SK-N-SH (cell line): ENCODE results near the gene GPRC5C. TPM values are rescaled to one million over a fixed set of nuclear protein-coding genes. Genes with fewer than 3 reads are reported as not detected.

Experiments used
- CTCF ChIA-PET: fragments of 300-600, 350-600 bp; formaldehyde crosslinking; extraction: SDS; loops from one replicate; lab custom pipeline; 2021; lab: Yijun Ruan, JAX
- POLR2A ChIA-PET: fragments of 350-600 bp; sonication (Branson Sonifier 250); formaldehyde crosslinking; extraction: SDS; loops from one replicate; lab custom pipeline; 2020; ENCODE audit warnings: antibody characterized with exemption, inconsistent platforms; lab: Yijun Ruan, JAX
- DNase-seq: peaks from one replicate; pipeline ENCODE4 v3.0.0; 2012
- H2AFZ ChIP-seq: fragments of 200-600 bp; sonication (generic); 2 replicates; pipeline ENCODE4 v1.8.1; 2016; ENCODE audit warnings: antibody characterized with exemption, mild to moderate bottlenecking, low read depth
- H3F3A ChIP-seq: fragments of 200-600 bp; sonication (generic); replicated peaks from 2 replicates; pipeline ENCODE3; 2016; ENCODE audit warnings: antibody characterized with exemption, mild to moderate bottlenecking; ENCODE audit not compliant: insufficient read depth
- H3K27ac ChIP-seq, 2 experiments: fragments of 200-500 bp in 1 of 2; fragments of 200-600 bp in 1 of 2; sonication (Bioruptor generic) in 1 of 2; sonication (generic), shearing (Covaris generic) in 1 of 2; 2 replicates each; pipeline versions ENCODE4 v1.5.1 to v1.6.1; 2014 to 2016; ENCODE audit warnings: low read depth in 2 of 2, inconsistent platforms in 1 of 2, low read length in 1 of 2, mild to moderate bottlenecking in 1 of 2, mixed read lengths in 1 of 2
- H3K27me3 ChIP-seq: fragments of 200-600 bp; sonication (generic), shearing (Covaris generic); 2 replicates; pipeline ENCODE4 v1.6.1; 2016; ENCODE audit warnings: mixed run types; ENCODE audit not compliant: insufficient read depth
- H3K36me3 ChIP-seq, 2 experiments: fragments of 200-500 bp in 1 of 2; fragments of 200-600 bp in 1 of 2; sonication (Bioruptor generic) in 1 of 2; sonication (generic) in 1 of 2; replicated peaks in 1 of 2; 2 replicates each; pipeline versions ENCODE3 to v1.5.1; 2014 to 2016; ENCODE audit warnings: low read length in 1 of 2, mild to moderate bottlenecking in 1 of 2; ENCODE audit not compliant: insufficient read depth in 2 of 2, control insufficient read depth in 1 of 2
- H3K4me1 ChIP-seq, 2 experiments: fragments of 200-500 bp in 1 of 2; fragments of 200-600 bp in 1 of 2; sonication (Bioruptor generic) in 1 of 2; sonication (generic), shearing (Covaris generic) in 1 of 2; 2 replicates each; pipeline versions ENCODE4 v1.5.1 to v1.6.1; 2014 to 2016; ENCODE audit warnings: low read depth in 1 of 2, low read length in 1 of 2, mixed run types in 1 of 2; ENCODE audit not compliant: insufficient read depth in 2 of 2, control insufficient read depth in 1 of 2
- H3K4me2 ChIP-seq: fragments of 200-600 bp; sonication (generic), shearing (Covaris generic); 2 replicates; pipeline ENCODE4 v1.6.1; 2017; ENCODE audit warnings: mixed run types
- H3K4me3 ChIP-seq, 2 experiments: fragments of 200-500 bp in 1 of 2; fragments of 200-600 bp in 1 of 2; sonication (Bioruptor generic) in 1 of 2; sonication (generic), shearing (Covaris generic) in 1 of 2; 2 replicates each; pipeline versions ENCODE4 v1.5.1 to v1.8.1; 2014 to 2016; ENCODE audit warnings: low read depth in 2 of 2, inconsistent platforms in 1 of 2, low read length in 1 of 2, mild to moderate bottlenecking in 1 of 2, mixed read lengths in 1 of 2, moderate library complexity in 1 of 2
- H3K79me2 ChIP-seq: fragments of 200-600 bp; sonication (generic); 2 replicates; pipeline ENCODE4 v1.8.1; 2017; ENCODE audit warnings: mild to moderate bottlenecking; ENCODE audit not compliant: insufficient read depth
- H3K9ac ChIP-seq: fragments of 200-600 bp; sonication (generic); 2 replicates; pipeline ENCODE4 v1.6.1; 2017; ENCODE audit warnings: mixed run types
- H3K9me2 ChIP-seq: fragments of 200-600 bp; sonication (generic); 2 replicates; pipeline ENCODE4 v1.6.1; 2017; ENCODE audit warnings: mixed run types
- H3K9me3 ChIP-seq: fragments of 200-600 bp; sonication (generic); 2 replicates; pipeline ENCODE4 v1.6.1; 2017; ENCODE audit warnings: mixed run types, mild to moderate bottlenecking, moderate library complexity
- H4K20me1 ChIP-seq: fragments of 200-600 bp; sonication (generic); 2 replicates; pipeline ENCODE4 v1.6.1; 2017; ENCODE audit warnings: mild to moderate bottlenecking, mixed run types; ENCODE audit not compliant: insufficient read depth
- FOSL2 ChIP-seq: IDR thresholded peaks from 2 replicates; pipeline ENCODE4 v1.4.0; 2012; ENCODE audit warnings: low read depth, mild to moderate bottlenecking, moderate library complexity, borderline replicate concordance
- FOXJ3 ChIP-seq: sonication (generic); formaldehyde crosslinking; IDR thresholded peaks from 2 replicates; pipeline ENCODE4 v1.5.1; 2020; ENCODE audit warnings: mild to moderate bottlenecking, missing genetic modification reagents
- MEF2A ChIP-seq: IDR thresholded peaks from 2 replicates; pipeline ENCODE4 v1.4.0; 2012; ENCODE audit warnings: low read depth, borderline replicate concordance
- NFIC ChIP-seq: IDR thresholded peaks from 2 replicates; pipeline ENCODE4 v1.4.0; 2012; ENCODE audit warnings: borderline replicate concordance
- TAF1 ChIP-seq: IDR thresholded peaks from 2 replicates; pipeline ENCODE4 v1.6.1; 2012; ENCODE audit warnings: low read depth, mild to moderate bottlenecking, low read length, moderate library complexity, borderline replicate concordance
- TEAD4 ChIP-seq: IDR thresholded peaks from 2 replicates; pipeline ENCODE4 v1.4.0; 2012; ENCODE audit warnings: mild to moderate bottlenecking, borderline replicate concordance; ENCODE audit not compliant: insufficient read depth
- WGBS: methylation state at CpG from one replicate; pipeline ENCODE4 v1.1.6; 2017; ENCODE audit warnings: low lambda C conversion rate; 5-methylcytosine and 5-hydroxymethylcytosine counted together
- polyA plus RNA-seq, 3 experiments: library from polyadenylated mRNA; depleted of rRNA; stranded (reverse); fragments of >200 nt; gene quantifications; 2 replicates each; pipeline ENCODE4 v1.2.3, GENCODE V29; 2012
- TF ChIP-seq, protein P1 (sequence below): fragments of 200-600 bp; sonication (generic); IDR thresholded peaks from 2 replicates; pipeline ENCODE4 v1.6.1; 2017; ENCODE audit warnings: antibody characterized with exemption, mild to moderate bottlenecking, moderate library complexity
- TF ChIP-seq, protein P2 (sequence below): IDR thresholded peaks from 2 replicates; pipeline ENCODE4 v1.4.0; 2012; ENCODE audit warnings: low read depth
- TF ChIP-seq, protein P3 (sequence below): fragments of 150-350 bp; IDR thresholded peaks from 2 replicates; pipeline ENCODE4 v1.6.1; 2017; ENCODE audit warnings: antibody characterized with exemption, low read length, low read depth, borderline replicate concordance

The GPRC5C gene
- polyA plus RNA-seq, 1 of the 3 experiments (the other 2 are of a cell fraction), result not detected

DNA sequence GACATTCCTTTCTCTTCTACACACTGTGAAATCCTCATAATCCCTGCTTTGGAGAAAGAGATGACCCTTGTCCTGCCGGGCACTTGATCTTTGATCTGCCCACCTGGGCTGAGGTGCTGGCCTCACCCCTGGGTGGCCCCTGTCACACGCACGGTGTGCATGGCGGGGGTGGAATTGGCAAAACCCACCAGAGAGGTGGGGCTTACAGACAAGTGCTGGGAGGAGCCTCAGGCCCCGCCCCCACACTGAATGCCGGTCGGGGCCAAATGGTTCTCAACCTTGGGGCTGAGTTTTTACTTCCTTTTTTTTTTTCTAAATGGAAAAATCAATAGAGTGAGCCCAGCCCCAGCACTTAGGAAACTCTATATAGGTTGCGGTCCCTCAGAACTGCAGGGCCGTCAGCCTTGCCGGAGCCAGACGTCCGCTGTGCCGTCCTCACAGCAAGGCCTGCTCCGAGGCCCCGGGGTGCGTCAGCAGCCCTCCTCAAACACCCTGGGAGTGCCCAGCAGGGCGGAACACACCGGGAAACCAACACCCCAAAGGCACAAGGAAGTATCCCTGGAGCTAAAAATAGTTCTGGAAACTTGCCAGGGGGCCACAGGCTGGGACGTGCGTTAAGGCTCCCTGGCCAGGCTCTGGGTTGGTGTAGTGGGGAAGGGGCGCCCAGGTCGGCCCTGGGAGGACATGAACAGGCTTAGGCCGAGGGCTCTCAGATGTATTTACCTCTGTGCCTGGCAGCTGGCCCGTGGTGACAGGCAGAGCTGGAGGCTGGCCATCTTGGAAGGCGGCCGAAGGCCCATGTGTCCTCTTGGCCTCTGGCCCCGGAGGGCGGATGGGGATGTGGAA is 11.0 kb downstream of the GPRC5C start:
- no peaks in the 10 kb centered on the region for H3K27me3 ChIP-seq
- no peaks in the 10 kb centered on the region; the same call in 1 of the 2 replicates for H3K9me3 ChIP-seq
- no peak overlapping the region for H2AFZ ChIP-seq
- H3K9me2 ChIP-seq, result no peaks in the 10 kb centered on the region
- H3K27ac ChIP-seq, result no peak overlapping the region
- CTCF ChIA-PET, result interaction anchor here (1.2 to 4.9 kb wide), 4 partner anchors 9 to 142 kb away, joined by 3 to 55 read pairs (median 6); no protein-coding TSS in a partner anchor
- WGBS, result 65% methylated on average over 23 of the region's 28 CpGs
- no peaks in the 10 kb centered on the region for H3K36me3 ChIP-seq
- no peak overlapping the region for H3K9ac ChIP-seq
- H3F3A ChIP-seq, result no peaks in the 10 kb centered on the region
- POLR2A ChIA-PET, result no interaction called here
- no peak overlapping the region for H3K4me3 ChIP-seq
- no peaks in the 10 kb centered on the region for H3K79me2 ChIP-seq
- peaks cover 0 to 10% of the 10 kb centered on the region in 2 experiments; a peak in 1 of 4 replicates for H3K4me1 ChIP-seq
- TF ChIP-seq, protein P1, sequence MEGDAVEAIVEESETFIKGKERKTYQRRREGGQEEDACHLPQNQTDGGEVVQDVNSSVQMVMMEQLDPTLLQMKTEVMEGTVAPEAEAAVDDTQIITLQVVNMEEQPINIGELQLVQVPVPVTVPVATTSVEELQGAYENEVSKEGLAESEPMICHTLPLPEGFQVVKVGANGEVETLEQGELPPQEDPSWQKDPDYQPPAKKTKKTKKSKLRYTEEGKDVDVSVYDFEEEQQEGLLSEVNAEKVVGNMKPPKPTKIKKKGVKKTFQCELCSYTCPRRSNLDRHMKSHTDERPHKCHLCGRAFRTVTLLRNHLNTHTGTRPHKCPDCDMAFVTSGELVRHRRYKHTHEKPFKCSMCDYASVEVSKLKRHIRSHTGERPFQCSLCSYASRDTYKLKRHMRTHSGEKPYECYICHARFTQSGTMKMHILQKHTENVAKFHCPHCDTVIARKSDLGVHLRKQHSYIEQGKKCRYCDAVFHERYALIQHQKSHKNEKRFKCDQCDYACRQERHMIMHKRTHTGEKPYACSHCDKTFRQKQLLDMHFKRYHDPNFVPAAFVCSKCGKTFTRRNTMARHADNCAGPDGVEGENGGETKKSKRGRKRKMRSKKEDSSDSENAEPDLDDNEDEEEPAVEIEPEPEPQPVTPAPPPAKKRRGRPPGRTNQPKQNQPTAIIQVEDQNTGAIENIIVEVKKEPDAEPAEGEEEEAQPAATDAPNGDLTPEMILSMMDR, result no peak
- TF ChIP-seq TEAD4, result no peak
- no peak overlapping the region for H3K4me2 ChIP-seq
- peak; percentile 60 for DNase-seq
- no peaks in the 10 kb centered on the region for H4K20me1 ChIP-seq

DNA sequence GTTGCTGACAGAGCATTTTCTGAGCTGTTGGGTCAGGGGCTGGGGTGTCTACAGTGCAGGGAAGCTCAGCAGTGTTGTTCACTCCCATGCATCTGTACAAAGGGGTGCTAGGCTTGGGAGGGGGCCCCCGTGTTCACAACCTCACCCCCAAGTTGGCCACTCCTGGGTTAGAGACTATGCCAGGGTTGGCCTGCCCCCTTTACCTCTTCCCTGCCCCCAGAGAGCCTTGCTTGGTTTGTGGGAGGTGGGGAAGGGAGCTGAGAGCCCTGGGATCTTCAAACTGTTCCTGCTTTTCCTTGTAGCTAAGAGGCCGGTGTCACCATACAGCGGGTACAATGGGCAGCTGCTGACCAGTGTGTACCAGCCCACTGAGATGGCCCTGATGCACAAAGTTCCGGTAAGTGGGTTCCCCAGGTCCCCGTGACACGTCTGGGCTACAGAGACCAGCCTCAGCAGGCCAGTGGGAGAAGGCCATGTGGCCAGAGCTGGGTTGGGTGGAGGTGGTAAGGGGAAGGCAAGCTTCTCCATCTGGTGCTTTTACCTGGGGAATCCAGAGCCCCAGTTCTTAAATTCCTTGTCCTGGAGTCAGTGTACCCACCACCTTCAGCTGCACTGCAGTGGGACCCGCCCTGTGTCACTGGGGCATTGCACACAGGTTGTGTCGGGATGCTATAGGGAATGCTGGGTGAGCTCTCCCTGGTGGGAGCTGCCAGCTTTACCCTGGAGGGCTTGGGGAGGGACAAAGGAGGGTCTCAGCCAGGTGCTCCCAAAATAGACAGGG is 11.8 kb downstream of the GPRC5C start:
- H3K4me2 ChIP-seq, result no peak overlapping the region
- H3K36me3 ChIP-seq, result no peaks in the 10 kb centered on the region
- H3K4me1 ChIP-seq, result peaks cover 0 to 10% of the 10 kb centered on the region in 2 experiments; a peak in 1 of 4 replicates
- no peaks in the 10 kb centered on the region for H3K79me2 ChIP-seq
- H3K4me3 ChIP-seq, result no peak overlapping the region
- no peak for TF ChIP-seq TAF1
- no peak for TF ChIP-seq FOSL2
- no peak for TF ChIP-seq NFIC
- TF ChIP-seq, protein P2, sequence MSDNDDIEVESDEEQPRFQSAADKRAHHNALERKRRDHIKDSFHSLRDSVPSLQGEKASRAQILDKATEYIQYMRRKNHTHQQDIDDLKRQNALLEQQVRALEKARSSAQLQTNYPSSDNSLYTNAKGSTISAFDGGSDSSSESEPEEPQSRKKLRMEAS, result no peak
- TF ChIP-seq MEF2A, result no peak
- TF ChIP-seq, protein P3, sequence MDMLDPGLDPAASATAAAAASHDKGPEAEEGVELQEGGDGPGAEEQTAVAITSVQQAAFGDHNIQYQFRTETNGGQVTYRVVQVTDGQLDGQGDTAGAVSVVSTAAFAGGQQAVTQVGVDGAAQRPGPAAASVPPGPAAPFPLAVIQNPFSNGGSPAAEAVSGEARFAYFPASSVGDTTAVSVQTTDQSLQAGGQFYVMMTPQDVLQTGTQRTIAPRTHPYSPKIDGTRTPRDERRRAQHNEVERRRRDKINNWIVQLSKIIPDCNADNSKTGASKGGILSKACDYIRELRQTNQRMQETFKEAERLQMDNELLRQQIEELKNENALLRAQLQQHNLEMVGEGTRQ, result no peak
- no peak for TF ChIP-seq FOXJ3 (CRISPR knock-in tag)
- no peak overlapping the region for H2AFZ ChIP-seq
- no peaks in the 10 kb centered on the region for H3K27me3 ChIP-seq
- DNase-seq, result no peak
- H3K9me3 ChIP-seq, result no peaks in the 10 kb centered on the region; the same call in 1 of the 2 replicates
- no peaks in the 10 kb centered on the region for H3F3A ChIP-seq
- H4K20me1 ChIP-seq, result no peaks in the 10 kb centered on the region
- WGBS, result 53% methylated on average over 7 of the region's 8 CpGs
- no peak overlapping the region for H3K9ac ChIP-seq
- ChIA-PET POLR2A (no interaction called here), CTCF (interaction anchor here (0.8 to 4.9 kb wide), 6 partner anchors 10 to 147 kb away, joined by 3 to 55 read pairs (median 4); no protein-coding TSS in a partner anchor)
- H3K9me2 ChIP-seq, result no peaks in the 10 kb centered on the region
- no peak overlapping the region for H3K27ac ChIP-seq
